ENCODE results near the gene BLM.

The BLM gene

DNA sequence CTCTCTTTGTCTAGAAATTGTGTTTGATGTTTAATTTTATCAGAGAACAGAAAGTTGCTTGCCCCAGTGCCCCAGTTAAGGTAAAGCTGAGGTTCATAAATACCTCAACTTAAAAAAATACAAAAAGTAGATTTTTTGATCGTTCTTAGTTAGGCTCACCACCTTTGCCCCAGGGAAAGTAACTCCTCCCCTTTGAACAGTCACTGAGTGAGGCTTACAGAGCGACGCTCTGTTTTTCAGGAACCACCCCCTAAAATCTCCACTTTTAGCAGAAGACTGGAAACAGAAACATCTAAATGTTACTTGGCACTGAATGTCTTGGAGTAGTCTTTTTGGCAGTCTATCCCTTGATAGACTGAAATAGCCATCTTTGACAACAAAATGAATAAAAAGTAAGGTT lies 24.9 kb downstream of the BLM start:
- DNase-seq, result no peak

DNA sequence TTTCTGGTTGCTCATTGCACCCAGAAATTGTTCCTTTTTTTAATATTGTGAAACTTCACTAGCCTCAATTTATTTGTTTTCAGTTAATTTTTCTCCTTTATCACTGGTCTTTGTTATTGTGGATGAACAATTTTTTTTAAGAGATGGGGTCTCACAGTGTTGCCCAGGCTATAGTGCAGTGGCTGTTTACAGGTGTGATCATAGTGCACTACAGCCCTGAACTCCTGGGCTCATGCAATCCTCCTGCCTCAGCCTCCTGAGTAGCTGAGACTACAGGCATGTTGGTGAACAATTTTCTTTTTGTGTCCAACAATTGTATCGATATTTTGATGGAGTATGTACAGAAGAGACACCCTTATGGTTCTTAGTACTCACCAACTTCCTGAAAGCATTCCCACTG lies 26.3 kb downstream of the BLM start:
- DNase-seq, result no peak

DNA sequence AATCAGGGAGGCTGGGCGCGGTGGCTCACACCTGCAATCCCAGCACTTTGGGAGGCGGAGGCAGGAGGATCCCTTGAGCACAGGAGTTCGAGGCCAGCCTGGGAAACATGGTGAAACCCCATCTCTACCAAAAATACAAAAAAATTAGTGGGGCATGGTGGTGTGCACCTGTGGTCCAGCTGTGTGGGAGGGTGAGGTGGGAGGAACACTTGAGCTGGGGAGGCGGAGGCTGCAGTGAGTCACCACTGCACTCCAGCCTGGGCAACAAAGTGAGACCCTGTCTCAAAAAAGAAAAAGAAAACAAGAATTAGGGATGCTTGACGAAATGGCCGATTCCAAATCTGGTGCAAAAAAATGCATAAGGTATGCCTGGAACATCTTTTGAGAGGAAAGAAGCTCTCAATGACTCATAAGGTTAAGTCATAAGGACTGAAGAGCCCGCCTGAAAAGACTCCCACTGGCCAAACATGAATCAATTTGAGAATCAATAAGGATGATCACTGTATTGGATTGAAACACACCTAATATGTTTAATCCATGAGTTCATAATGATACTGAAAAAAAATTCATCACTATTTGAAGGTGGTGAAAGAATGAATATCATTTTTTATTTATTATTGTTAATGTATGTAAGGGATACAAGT lies 27.7 kb downstream of the BLM start:
- no peak for DNase-seq

DNA sequence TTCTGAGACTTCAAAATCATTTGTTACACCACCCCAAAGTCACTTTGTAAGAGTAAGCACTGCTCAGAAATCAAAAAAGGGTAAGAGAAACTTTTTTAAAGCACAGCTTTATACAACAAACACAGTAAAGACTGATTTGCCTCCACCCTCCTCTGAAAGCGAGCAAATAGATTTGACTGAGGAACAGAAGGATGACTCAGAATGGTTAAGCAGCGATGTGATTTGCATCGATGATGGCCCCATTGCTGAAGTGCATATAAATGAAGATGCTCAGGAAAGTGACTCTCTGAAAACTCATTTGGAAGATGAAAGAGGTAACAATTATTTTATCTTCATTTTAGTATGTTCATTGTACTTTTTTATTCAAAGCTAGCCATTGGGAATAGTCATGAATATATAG lies 32.6 kb downstream of the BLM start:
- DNase-seq, result no peak

DNA sequence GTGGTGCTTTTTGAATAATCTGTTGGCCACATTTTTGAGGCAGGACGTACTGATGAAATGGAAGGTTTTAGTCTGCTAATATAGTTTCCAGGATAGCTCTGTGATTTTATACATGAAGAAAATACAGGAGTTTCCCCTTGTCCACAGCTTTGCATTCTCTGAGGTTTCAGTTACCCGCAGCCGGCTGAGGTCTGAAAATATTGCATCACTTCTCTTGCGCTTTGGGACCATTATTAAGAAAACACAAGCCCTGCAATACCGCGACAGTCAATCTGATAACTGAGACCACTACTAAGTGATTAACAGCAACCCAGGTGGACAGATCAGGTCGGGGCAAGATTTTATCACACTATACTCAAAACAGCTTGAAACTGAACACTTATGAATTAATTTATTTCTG lies 33.0 kb downstream of the BLM start:
- DNase-seq, result no peak

DNA sequence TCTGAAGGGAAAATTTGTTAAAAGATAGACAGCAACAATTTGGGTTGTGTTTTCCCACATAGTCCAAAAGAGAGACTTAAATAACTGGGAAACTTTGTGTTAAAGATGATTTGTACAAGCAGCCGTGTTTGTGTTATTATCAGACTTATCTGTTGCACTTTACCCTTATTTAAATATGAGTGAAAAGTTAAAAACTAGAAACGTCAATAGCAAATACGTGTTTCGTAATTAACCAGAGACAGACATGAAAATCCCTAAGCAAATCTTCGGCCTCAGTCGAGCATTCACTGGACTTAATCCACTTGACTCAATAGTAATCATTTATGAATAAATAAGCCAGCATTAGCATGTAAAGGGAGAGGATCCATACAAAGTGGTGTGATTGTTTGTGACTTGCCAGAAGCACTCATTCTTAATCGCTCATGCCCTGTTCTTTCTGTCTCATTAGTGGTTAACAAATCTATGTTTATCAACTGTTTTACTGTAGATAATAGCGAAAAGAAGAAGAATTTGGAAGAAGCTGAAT lies 34.2 kb downstream of the BLM start:
- DNase-seq, result no peak

DNA sequence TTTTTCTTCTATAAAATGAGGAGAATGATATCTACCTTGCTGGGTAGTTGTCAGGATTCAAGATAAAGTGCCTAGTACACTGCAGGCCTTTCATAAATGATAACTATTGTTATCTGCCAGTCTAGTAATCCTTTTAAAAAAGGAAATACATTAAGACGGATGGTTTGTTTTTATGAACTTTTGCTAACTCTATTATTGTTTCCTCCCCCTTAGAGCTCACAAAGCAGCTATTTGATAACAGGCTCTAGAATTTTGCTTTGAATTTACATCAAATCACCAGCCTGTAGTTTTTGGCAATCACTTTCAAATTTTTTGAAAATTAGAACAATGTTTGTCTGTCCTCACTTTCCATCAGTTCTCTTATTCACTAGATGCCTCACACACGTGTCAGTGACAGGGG lies 39.8 kb downstream of the BLM start:
- no peak for DNase-seq

DNA sequence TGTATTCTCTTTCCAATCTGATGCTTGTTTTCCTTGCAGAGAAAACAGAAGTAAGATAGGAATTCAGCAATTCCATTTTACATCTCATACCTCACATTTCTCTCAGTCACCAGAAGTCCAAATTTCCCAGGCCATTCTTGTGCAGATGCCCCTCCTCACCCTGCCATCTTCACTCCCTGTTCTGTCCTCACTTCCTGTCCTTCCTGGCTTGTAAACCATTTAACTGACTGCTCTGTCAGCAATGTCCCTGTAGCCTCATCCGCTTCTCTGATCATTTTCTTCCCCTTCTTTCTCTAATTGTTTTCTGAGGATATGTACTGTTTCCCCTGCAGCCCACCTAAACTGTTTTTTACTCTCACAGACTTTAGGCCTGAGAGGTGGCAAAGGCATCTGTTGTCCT lies 40.3 kb downstream of the BLM start:
- no peak for DNase-seq

DNA sequence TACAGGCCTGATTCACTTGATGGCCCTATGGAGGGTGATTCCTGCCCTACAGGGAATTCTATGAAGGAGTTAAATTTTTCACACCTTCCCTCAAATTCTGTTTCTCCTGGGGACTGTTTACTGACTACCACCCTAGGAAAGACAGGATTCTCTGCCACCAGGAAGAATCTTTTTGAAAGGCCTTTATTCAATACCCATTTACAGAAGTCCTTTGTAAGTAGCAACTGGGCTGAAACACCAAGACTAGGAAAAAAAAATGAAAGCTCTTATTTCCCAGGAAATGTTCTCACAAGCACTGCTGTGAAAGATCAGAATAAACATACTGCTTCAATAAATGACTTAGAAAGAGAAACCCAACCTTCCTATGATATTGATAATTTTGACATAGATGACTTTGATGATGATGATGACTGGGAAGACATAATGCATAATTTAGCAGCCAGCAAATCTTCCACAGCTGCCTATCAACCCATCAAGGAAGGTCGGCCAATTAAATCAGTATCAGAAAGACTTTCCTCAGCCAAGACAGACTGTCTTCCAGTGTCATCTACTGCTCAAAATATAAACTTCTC lies 43.6 kb downstream of the BLM start:
- DNase-seq, result no peak

DNA sequence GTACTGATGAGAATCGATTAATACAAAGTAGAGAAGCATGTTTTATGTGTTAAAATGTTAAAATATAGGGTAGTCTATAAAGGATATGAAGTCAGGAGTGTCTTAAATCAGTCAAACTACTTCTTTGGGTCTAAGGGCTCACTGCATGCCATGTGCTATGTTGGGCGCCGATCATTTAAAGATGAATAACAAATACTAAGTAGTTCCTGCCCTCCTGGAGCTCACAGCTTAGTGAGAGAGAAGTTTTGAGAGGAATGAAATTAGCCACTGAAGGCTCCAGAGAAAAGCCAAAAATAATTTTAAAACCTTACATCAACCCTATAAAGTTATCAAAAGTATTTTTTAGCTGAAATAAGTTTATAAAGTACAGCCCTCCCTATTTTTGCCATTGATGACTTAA lies 44.5 kb downstream of the BLM start:
- DNase-seq, result no peak

DNA sequence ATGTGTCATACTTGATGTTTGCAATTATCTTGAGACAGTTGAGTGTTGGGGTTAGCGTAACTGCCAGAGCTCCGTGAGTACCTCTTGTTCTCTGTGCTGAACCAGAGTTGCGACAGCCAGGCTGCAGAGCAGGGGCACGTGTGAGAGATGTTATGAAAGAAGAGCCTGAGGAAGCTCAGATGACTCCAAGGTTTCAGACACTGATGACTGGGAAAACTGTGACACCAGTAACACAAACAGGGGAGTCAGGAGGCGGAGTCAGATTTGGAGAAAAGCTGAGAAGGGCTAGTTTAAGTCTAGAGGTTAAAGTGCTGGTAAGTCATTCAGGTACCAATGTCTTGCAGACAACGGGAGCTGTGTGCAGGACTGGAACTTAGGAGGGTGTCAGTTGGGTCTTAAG lies 45.0 kb downstream of the BLM start:
- no peak for DNase-seq

DNA sequence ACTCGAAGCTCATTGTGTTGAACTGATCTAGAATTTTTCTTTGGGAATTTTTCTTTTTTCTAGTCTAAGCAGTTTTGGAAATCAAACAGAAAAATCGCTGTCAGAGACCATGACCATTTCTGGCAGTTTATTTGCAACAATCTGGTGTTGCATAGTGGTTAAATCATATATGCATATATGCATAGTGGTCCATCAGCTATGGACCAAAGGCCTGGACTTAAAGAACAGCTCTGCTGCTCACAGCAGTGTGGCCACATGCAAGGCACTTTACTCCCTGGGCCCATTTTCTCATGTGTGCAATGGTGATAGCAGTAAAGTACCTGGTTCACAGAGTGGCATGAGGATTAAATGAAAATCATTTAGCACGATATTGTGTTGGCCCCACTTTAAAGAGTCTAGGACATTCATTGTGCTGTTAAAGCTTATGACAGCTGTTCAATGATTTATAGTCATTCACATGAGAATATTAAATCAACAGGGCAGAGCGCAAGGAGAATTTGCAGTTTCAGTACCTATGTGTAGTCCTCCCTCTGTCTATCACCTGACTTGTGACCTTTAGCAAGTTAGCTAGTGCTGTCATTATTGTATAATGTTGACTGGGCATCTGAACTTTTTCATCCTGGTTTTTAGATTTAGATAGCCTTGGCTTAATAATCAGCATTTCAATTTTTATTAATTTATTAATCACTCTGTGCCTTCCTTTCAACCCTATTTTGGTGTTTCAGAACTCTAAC lies 46.4 kb downstream of the BLM start:
- DNase-seq, result no peak

DNA sequence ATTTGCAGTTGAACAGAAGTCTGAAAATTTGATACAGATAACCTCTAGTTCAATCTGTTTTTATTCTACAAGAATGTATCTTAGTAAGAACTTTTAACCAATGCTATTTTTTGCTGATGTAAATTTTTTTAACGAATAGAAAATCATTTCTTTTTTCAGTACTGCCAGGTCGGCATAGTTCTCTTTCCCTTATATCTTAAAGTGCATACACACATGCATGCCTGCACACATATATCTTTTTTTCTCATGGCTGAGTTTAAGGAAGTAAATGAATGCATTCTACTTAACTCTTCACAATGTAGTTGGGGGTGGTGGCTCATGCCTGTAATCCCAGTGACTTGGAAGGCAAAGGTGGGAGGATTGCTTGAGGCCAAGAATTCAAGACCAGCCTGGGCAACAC lies 48.4 kb downstream of the BLM start:
- no peak for DNase-seq

DNA sequence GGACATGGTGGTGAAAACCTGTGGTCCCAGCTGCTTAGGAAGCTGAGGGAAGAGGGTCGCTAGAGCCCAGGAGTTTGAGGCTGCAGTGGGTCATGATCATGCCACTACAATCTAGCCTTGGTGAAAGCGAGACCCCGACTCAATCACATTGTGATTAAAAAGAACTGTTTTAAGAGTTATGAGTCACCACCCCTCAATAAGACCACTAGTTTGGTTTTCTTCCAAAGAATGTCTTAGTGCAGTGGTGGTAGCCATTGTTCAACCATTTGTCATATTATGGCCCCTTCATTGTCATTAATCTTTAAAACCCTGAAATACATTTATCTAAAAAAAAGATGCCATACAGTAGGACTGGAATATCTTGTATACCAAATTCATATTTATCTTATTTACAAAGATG lies 48.8 kb downstream of the BLM start:
- DNase-seq, result no peak

DNA sequence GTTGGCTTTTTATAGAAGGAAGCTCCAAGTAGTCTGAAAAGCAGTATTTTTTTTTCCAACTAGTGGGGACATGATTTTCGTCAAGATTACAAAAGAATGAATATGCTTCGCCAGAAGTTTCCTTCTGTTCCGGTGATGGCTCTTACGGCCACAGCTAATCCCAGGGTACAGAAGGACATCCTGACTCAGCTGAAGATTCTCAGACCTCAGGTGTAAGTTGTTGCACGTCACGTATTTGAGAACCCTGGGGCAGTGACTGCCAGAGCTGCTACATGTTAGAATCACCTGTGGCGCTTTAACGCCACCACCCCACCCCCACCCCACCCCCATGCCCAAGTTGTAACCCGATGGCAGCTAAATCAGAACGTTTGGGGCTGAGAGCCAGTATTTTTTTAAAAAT lies 52.2 kb downstream of the BLM start:
- DNase-seq, result no peak

DNA sequence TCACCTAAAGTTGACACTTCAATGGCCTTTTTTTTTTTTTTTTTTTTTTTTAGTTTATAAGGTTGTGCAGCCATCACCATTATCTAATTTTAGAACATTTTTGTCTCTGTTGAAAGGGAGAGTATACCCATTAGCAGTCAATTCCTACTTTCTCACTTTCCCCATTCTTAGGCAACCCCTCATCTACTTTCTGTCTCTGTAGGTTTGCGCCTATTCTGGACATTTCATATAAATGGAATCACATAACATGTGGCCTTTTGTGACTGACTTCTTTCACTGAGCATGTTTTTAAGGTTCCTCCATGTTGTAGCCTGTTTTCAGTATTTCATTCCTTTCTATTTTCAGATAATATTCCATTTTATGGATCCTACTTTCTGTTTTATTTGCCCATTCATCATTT lies 56.3 kb downstream of the BLM start:
- DNase-seq, result no peak

DNA sequence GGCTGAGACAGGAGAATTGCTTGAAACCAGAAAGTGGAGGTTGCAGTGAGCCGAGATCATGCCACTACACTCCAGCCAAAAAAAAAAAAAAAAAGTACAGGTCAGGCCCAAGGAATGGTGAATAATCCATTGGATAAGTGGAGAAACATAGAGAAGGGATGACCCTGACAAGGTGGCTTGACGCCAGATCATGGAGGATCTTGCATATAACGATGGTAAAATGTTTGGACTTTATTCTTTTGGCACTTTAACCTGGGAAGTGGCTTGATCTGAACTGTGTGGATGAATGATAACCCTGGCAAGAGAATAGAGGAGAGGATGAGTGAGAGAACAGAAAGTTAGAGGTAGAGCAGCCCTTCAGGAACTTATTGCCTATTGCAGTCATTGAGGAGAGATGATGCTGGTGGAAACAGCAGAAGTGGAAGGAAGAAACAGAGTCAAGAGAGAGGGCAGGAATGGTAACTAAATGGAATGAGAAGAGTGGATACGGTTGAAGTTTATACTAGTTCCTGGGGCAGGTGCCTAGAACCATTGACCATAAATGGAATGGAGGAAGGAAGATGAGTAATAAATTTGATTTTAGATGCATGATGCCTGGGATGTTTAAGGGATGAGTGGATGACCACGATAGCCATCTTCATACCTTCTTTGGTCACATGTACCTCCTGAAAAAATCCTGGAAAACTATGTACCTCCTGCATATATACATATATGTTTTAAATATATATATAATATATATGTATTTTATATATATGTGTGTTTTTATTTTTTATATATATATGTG lies 57.8 kb downstream of the BLM start:
- no peak for DNase-seq

DNA sequence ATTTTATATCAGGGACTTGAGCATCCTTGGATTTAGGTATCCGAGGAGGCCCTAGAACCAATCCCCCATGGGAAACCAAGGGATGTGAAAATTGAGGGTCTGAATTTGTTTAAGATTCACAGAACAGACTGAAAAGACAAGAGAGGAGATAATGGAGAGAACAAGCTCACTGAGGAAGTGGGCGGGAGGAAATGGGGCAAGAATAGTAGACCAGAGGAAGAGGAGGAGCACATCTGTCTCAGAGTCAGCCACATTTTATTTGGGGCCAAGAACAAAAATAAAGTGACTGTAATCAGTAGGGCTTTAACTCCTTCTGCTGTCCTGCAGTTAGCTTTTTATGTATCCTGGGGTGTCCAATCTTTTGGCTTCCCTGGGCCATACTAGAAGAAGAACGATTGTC lies 63.8 kb downstream of the BLM start:
- no peak for DNase-seq

DNA sequence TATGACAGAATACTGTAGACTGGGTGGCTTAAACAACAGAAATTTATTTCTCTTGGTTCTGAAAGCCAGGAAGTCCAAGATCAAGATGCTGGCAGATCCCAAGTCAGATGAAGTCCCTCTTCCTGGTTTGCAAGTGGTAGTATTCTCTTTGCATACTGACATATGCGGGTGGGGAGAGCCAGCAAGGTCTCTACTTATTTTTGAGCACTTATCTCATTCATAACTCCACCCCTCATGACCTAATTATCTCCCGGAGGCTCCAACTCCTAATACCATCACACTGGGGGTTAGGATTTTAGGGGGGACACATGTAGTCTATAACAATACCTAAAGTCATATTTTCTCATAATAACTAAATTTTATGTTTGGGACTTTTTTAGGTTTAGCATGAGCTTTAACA lies 65.3 kb downstream of the BLM start:
- no peak for DNase-seq

DNA sequence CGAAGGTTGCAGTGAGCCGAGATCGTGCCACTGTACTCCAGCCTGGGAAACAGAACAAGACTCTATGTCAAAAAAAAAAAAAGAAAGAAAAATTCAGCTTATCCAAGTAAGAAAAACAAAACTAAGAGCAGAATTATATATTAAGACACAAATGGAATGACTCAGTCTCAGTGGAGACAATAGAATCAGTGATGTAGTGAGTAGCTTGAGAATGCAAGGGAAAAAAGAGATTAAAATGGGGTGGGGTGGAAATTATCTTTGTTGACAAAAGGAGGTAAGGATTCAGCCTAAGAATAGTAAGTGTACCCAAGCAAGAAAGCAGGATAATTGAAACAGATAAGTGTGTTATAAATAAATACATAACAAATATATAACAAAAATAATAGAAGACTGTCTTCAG lies 70.7 kb downstream of the BLM start:
- DNase-seq, result no peak

DNA sequence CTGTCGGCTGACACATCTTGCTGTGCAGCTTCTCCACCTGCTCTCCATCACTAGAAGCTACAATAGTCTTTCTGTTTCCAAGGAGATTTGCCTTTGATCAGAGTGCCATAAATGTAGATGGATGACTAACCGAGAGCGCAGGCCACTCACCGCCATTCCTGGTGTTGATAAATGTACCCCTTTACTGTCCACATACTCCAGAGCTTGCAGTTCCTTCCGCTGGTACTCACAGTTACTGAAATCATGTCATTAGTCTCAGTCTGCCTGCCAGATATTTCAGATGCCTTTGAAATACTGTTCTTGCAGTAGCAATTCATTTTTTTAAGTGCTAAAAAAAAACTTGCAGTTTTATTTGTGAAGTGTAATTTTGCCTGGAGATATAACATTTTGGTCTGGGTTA lies 72.3 kb downstream of the BLM start:
- no peak for DNase-seq

DNA sequence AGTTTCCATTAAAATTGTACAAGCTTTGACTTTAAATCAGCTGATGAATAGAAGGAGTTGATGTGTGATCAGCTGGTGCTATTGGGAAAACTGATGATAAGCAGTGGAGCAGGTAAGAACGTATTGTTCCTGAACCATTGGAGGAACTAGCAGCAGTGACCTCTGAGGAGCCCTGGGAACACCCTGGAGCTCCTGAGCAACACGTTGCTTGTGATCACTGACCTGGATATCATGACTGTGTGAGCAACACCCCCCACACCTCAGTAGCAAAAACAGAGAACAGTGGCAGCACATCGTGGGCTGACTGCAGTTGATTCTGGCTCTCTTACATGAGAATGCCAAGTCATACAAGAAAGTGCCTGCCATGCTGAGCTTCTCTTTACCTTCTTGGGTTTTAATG lies 72.9 kb downstream of the BLM start:
- DNase-seq, result no peak

DNA sequence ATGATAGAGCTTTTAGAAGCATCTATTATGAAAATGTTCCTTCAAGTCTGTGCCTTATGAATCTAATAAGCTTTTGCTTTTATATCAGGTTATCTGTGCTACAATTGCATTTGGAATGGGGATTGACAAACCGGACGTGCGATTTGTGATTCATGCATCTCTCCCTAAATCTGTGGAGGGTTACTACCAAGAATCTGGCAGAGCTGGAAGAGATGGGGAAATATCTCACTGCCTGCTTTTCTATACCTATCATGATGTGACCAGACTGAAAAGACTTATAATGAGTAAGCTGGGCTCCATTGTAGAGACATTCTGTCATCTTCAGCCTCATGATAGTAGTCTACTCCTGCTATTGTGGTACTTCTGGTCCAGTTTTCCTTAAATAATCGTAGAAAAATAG lies 73.4 kb downstream of the BLM start:
- DNase-seq, result no peak

DNA sequence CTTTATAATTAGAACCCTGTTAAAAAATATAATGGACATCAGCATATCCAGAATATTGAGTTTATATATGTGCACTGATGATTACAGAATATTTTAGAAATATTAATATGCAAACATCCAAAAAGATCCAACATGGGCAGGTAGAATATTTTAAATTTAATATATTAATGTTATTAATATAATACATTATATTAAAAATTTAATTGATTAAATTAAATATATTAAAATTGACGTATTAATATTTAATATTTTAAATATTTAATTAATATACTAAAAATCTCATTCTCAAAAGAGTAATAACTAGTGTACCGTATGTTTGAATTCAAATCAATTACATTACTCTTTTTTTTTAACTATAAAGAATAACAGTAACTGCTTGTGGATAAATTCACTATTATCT lies 77.4 kb downstream of the BLM start:
- no peak for DNase-seq

Measured in NCI-H187 (cell line).